Measurements from ENCODE around the gene MARK3.
"Not testable (repeated sequence)": the region's sequence is repeated elsewhere in the genome, so short reads cannot be mapped to it uniquely, and the experiment has no call there.

The MARK3 gene

DNA sequence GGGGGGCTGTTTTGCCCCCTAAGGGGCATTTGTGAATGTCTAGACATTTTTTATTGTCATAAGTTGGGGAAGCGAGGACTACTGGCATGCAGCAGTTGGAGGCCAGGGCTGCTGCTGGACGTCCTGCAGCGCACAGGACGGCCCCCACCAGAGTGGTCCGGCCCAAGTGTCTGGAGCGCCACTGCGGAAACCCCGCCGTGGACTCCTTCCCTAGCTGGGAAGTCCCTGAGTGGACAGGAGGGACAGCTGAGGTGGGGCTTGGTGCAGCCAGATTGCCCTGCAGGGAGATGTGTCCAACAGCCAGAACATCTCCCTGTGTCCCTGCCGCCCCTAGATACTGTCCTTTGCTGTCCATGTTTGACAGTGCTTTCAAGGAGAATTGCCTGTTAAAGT, 132.0 kb downstream of the MARK3 start:
- DNase-seq: no peak

GRCh38 chr14:103517721-103518421, 132.7 kb downstream of the MARK3 start:
- no peak for DNase-seq

- peak; percentile 40 for DNase-seq
These were observed 133.3 kb downstream of the MARK3 start for GRCh38 chr14:103518422-103519042.

DNA sequence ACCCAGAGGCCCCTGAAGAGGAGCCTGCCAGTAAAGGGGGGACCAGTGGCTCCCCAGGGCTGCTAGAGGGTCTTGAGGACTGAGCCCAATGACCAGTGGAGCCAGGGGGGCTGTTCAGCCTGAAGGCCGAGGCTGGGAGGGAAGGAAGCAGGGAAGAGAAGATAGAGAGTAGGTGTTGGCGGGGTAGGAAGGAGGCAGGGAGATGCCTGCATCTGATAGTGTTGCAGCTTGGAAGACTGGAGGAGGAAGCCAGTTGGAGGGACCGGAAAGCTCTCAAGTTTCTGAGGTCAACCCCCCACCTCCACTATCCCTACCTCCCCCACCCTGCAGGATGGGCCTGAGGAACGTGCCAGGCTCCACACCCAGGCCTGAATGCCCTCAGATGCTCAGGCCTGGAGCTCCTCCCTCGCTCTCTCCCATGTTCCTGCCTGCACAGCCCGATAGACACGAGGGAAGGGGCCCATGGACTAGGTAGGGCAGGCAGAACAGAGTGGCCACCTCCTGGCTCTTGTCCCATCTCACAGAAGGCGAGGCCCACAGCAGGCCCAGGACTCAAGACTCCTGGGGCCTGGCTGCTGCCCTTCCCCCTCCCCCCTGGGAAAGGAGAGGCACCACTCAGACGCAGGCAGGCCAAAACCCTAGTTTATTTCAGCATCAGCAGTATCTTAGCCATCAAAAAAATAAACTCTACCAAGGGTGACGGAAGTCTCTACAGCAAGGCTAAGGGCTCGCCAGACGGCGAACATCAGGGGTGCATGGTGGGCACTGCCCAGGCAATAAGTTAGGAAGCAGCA, 134.0 kb downstream of the MARK3 start:
- no peak for DNase-seq

- no peak for DNase-seq
These were observed 134.6 kb downstream of the MARK3 start for GRCh38 chr14:103519837-103520212.

DNA sequence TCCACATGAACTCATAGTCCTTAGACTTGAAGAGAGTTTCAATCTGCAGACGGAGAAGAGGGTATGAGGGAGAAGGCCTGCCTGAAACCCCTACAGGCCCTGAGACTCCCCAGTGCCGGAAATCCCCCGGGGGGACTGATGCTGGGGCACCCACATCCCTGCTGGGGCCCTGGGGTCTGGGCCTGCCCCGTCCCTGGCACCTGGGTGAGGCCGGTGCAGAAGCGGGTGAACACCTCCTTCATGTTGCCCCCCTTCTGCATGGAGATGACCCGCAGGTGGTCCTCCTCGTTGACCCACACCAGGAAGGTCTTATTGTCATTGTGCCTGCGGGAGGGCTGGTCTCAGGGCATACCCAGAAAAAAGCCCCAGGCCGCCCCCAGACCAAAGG, 135.0 kb downstream of the MARK3 start:
- no peak for DNase-seq

- peak; percentile 50 for DNase-seq
These were observed 135.6 kb downstream of the MARK3 start for GRCh38 chr14:103520657-103521437.

DNA sequence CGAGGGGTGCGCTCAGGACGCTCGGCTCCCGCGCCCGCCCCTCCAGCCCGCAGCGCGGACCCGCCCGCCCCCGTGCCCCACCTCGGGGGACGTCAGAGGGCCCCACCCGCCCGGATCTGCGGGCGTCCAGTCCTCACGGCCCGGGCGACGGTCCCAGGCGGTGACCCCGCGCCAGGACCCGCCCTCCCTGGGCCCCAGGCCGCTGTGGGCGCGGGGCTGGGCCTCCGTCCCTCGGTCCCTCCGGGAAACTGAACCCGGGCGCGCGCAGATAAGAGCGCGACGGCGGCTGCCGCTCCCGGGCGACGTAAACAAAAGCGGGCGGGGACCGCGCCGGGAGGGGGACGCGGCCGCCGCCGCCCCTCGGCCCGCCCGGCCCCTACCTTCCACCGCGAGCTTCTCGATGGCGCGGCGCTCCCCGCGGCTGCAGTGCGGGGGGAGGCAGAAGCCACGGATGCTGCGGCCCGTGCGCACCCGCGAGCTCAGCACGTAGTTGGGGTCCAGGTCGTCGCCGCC, 136.3 kb downstream of the MARK3 start:
- no peak for DNase-seq

GRCh38 chr14:103521951-103522563, 136.8 kb downstream of the MARK3 start:
- no peak for DNase-seq

DNA sequence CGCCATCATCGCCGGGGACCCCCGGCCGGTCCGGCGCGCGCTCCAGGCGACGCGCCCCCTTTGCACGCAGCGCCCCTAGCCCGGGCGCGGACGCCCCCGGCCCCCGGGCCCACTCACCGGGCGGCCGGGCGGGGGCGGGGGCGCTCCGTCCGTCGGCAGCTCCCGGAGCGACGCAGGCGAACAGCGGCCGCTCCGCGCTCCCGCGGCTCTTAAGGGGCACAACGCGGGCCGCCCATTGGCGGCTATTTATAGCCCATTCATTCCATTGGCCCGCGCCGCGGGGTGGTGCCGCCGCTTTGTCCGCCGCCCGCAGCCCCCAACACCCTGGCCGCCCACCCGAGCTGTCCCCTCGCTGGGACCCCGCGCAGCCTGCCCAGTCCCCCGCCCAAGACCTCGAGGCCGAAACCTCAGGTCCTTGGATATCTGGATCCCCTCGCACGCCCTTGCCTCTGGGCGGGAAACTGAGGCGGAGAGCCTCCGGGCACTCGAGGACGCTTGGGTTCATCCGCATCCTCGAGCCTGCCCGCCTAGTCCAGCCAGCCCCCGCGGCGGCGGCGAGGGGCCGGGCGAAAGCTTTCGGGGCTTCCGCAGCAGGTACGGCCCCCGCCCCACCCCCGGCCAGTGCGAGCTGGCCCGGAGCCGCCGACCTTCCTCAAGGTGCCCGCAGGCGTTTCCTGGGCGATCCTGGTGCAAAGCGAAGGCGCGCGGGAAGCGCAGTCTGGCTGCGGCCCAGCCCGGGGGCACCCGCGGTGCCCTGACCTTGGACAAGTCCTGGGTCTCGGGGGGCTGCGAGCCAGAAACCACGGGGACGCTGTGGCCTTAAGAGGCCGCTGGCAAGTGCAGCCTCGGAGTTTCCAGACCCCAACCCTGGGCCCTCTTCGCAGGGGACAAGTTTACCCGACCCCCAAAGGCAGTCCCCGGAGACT, 137.7 kb downstream of the MARK3 start, which contains the start of gene CKB:
TSS of gene CKB (minus strand) at position 182 of the 926 bp plus-strand sequence. CDS start 337 bp downstream, outside the sequence.
- DNase-seq: peak; percentile 34

DNA sequence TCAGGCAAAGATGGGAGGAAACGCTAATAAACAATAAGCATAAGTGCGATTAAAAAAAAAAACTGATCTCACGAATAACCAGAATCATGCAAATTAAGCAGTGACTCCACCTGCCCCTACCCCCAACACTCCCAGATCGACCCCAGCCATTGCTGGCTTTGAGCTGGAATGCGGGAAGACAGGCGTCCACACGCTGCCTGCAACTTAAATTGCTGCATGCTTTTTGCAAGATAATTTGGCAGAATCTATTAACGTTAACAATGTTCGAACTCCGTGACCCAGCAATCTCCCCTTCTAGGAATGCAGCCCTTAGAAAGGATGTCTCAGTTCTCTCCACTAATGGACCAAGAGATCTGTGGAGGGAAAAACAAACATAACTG, 138.3 kb downstream of the MARK3 start:
- no peak for DNase-seq

GRCh38 chr14:103524002-103524935, 139.1 kb downstream of the MARK3 start:
- no peak for DNase-seq

GRCh38 chr14:103525430-103526246, 140.4 kb downstream of the MARK3 start:
- DNase-seq: not testable (repeated sequence)

- DNase-seq: no peak
These were observed 141.2 kb downstream of the MARK3 start for GRCh38 chr14:103526247-103526913.

GRCh38 chr14:103526914-103527248, 141.7 kb downstream of the MARK3 start:
- DNase-seq: no peak

- peak; percentile 66 for DNase-seq
These were observed 142.4 kb downstream of the MARK3 start for GRCh38 chr14:103527408-103528145.

GRCh38 chr14:103528146-103528586, 143.0 kb downstream of the MARK3 start:
- DNase-seq: peak; percentile 33
